Measurements from ENCODE around the gene LIPE. TPM values are rescaled to one million over a fixed set of nuclear protein-coding genes. Genes with fewer than 3 reads are reported as not detected.

The LIPE gene
- total RNA-seq, 6 donors from 2014 or later, result 1.3 to 6.2 (median 4.2) TPM

GRCh38 chr19:42362342-42362741, 64.8 kb downstream of the LIPE start:
- no peak for TF ChIP-seq EP300 (IDR thresholded peaks at IDR 0.05)
- no peak for TF ChIP-seq POLR2AphosphoS5 (IDR thresholded peaks at IDR 0.05)
- TF ChIP-seq POLR2A (IDR thresholded peaks at IDR 0.05), result no peak
- TF ChIP-seq, protein P1, sequence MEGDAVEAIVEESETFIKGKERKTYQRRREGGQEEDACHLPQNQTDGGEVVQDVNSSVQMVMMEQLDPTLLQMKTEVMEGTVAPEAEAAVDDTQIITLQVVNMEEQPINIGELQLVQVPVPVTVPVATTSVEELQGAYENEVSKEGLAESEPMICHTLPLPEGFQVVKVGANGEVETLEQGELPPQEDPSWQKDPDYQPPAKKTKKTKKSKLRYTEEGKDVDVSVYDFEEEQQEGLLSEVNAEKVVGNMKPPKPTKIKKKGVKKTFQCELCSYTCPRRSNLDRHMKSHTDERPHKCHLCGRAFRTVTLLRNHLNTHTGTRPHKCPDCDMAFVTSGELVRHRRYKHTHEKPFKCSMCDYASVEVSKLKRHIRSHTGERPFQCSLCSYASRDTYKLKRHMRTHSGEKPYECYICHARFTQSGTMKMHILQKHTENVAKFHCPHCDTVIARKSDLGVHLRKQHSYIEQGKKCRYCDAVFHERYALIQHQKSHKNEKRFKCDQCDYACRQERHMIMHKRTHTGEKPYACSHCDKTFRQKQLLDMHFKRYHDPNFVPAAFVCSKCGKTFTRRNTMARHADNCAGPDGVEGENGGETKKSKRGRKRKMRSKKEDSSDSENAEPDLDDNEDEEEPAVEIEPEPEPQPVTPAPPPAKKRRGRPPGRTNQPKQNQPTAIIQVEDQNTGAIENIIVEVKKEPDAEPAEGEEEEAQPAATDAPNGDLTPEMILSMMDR (IDR thresholded peaks at IDR 0.05), result no peak
- WGBS, 2 donors, result 95% methylated on average over 12 to 14 of the region's 14 CpGs
- Histone ChIP-seq H3K27ac (no peak overlapping the region), H3K9me3 (peaks cover 0 to 3% (median 0%) of the 10 kb centered on the region in 4 donors), H3K4me1 (peaks cover 0 to 4% (median 0%) of the 10 kb centered on the region in 4 donors), H3K36me3 (peaks cover under 1 to 55% (median 21%) of the 10 kb centered on the region in 4 donors), H3K27me3 (no peaks in the 10 kb centered on the region), H3K4me3 (no peak overlapping the region)
- ATAC-seq (ENCODE audit: low FRiP score in 2 of 2) (no peak), DNase-seq (no peak)

- H3K4me3 ChIP-seq, result no peak overlapping the region
- no peak overlapping the region for H3K27ac ChIP-seq
- WGBS, 2 donors, result 95% methylated on average over 7 of the region's 7 CpGs
- DNase-seq (no peak), ATAC-seq (ENCODE audit: low FRiP score in 2 of 2) (no peak)
- peaks cover 3 to 63% (median 29%) of the 10 kb centered on the region in 4 donors for H3K36me3 ChIP-seq
- H3K4me1 ChIP-seq, result peaks cover 0 to 4% (median 0%) of the 10 kb centered on the region in 4 donors
- TF ChIP-seq POLR2A (IDR thresholded peaks at IDR 0.05) (no peak), POLR2AphosphoS5 (IDR thresholded peaks at IDR 0.05) (no peak), EP300 (IDR thresholded peaks at IDR 0.05) (no peak)
- TF ChIP-seq, protein P1 (IDR thresholded peaks at IDR 0.05), result no peak
- H3K27me3 ChIP-seq, result no peaks in the 10 kb centered on the region
- H3K9me3 ChIP-seq, result peaks cover 0 to 3% (median 0%) of the 10 kb centered on the region in 4 donors
Measured at GRCh38 chr19:42361545-42361910, 65.7 kb downstream of the LIPE start.

DNA sequence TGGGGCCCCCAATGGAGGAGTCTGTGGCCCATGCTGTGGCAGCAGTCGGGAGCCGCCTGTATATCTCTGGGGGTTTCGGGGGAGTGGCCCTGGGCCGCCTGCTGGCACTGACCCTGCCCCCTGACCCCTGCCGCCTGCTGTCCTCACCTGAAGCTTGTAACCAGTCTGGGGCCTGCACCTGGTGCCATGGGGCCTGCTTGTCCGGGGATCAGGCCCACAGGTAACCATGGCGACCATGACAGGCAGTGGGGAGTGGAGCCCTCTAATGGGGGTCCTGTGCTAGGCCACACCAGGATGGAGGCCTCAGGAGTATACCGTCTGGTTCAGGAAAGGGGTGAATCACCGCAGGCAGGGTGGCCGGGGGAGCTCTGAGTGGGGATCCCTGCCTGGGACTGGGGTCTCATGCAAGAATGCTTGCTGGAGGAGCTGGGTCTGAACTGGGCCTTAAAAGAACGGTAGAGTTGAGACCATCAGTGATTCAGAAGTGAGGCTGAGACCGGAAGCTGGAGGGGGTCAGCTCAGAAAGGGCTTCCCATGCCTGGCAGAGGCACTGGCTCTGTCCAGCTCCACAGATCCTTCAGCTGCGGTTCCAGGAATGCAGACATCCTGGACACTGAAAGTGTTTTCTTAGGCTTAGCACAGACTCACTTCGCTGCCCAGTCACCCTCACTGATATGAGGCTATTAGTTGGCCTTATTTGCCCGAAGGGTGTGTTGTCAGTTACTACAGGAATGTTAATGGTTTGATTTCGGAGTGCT, 66.2 kb downstream of the LIPE start:
- H3K4me3 ChIP-seq, result no peak overlapping the region
- no peak for TF ChIP-seq POLR2A (IDR thresholded peaks at IDR 0.05)
- TF ChIP-seq POLR2AphosphoS5 (IDR thresholded peaks at IDR 0.05), result no peak
- H3K4me1 ChIP-seq, result peaks cover 0 to 4% (median 0%) of the 10 kb centered on the region in 4 donors
- H3K27me3 ChIP-seq, result no peaks in the 10 kb centered on the region
- no peak for ATAC-seq (ENCODE audit: low FRiP score in 2 of 2)
- H3K36me3 ChIP-seq, result peaks cover 3 to 69% (median 33%) of the 10 kb centered on the region in 4 donors
- peaks cover 0 to 3% (median 0%) of the 10 kb centered on the region in 4 donors for H3K9me3 ChIP-seq
- no peak for DNase-seq
- WGBS, 2 donors, result 89 to 90% methylated on average over 9 to 16 of the region's 16 CpGs
- H3K27ac ChIP-seq, result no peak overlapping the region

DNA sequence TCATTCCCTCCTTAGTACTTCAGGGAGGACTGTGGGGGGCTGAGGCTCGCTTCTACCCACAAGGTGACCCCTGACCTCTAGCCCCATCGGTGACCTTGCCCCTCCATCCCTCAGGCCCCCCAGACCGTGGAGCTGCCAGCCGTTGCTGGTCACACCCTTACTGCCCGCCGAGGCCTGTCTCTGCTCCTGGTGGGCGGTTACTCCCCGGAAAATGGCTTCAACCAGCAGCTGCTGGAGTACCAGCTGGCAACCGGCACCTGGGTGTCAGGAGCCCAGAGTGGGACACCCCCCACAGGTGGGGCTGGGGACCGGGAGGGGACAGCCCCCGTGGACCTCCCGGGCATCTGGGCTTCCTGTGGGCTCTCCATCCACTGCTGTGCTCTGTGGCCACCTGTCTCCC, 69.9 kb downstream of the LIPE start:
- TF ChIP-seq POLR2AphosphoS5 (IDR thresholded peaks at IDR 0.05) (no peak), EP300 (IDR thresholded peaks at IDR 0.05) (no peak), POLR2A (IDR thresholded peaks at IDR 0.05) (no peak)
- TF ChIP-seq, protein P1 (IDR thresholded peaks at IDR 0.05), result no peak
- DNase-seq (no peak), ATAC-seq (ENCODE audit: low FRiP score in 2 of 2) (no peak)
- Histone ChIP-seq H3K27me3 (no peaks in the 10 kb centered on the region), H3K4me3 (no peak overlapping the region), H3K27ac (no peak overlapping the region), H3K9me3 (no peaks in the 10 kb centered on the region), H3K4me1 (no peaks in the 10 kb centered on the region), H3K36me3 (peaks cover 5 to 78% (median 43%) of the 10 kb centered on the region in 4 donors)
- WGBS, 2 donors, result 96 to 97% methylated on average over 5 to 11 of the region's 12 CpGs

DNA sequence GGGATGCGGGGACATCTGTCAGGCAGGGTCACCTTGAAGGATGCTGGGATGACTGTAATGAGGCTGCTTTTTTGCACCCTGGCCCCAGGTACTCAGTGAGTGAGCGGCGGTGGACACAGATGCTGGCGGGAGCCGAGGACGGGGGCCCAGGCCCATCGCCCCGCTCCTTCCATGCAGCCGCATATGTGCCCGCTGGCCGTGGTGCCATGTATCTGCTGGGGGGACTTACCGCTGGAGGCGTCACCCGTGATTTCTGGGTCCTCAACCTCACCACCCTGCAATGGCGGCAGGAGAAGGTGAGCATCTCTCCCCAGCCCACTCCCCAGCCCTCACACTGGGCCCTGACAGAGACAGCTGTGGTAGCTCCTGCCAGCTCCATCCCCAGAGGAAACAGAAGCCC, 70.5 kb downstream of the LIPE start:
- no peak overlapping the region for H3K4me3 ChIP-seq
- TF ChIP-seq, protein P1 (IDR thresholded peaks at IDR 0.05), result no peak
- no peak for TF ChIP-seq POLR2A (IDR thresholded peaks at IDR 0.05)
- TF ChIP-seq EP300 (IDR thresholded peaks at IDR 0.05), result no peak
- no peak for TF ChIP-seq POLR2AphosphoS5 (IDR thresholded peaks at IDR 0.05)
- no peaks in the 10 kb centered on the region for H3K4me1 ChIP-seq
- no peak for DNase-seq
- WGBS, 2 donors, result 99% methylated on average over 13 to 15 of the region's 15 CpGs
- no peaks in the 10 kb centered on the region for H3K9me3 ChIP-seq
- no peak overlapping the region for H3K27ac ChIP-seq
- peaks cover 5 to 81% (median 43%) of the 10 kb centered on the region in 4 donors for H3K36me3 ChIP-seq
- no peak for ATAC-seq (ENCODE audit: low FRiP score in 2 of 2)
- no peaks in the 10 kb centered on the region for H3K27me3 ChIP-seq
